Osteocyte (in vitro differentiated cells): ENCODE results near the gene SLC35B1. TPM values are rescaled to one million over a fixed set of nuclear protein-coding genes. Genes with fewer than 3 reads are reported as not detected.
A peak's percentile ranks its signal among the peaks of the same experiment; 100 is the strongest.

Experiments
- DNase-seq: peaks from one replicate; pipeline ENCODE4 v3.0.0; 2021; ENCODE audit warnings: mixed read lengths; ENCODE audit not compliant: unreplicated experiment; ENCODE audit errors: extremely low spot score
- H3K27ac Mint-ChIP-seq: one replicate; pipeline ENCODE4 v1.8.0; 2021; ENCODE audit warnings: mild to moderate bottlenecking, mixed read lengths; ENCODE audit not compliant: unreplicated experiment
- H3K27me3 Mint-ChIP-seq: one replicate; pipeline ENCODE4 v1.8.0; 2021; ENCODE audit warnings: mixed read lengths; ENCODE audit not compliant: unreplicated experiment
- H3K36me3 Mint-ChIP-seq: one replicate; pipeline ENCODE4 v1.8.0; 2021; ENCODE audit warnings: mixed read lengths; ENCODE audit not compliant: unreplicated experiment
- H3K4me1 Mint-ChIP-seq: one replicate; pipeline ENCODE4 v1.8.0; 2021; ENCODE audit warnings: mixed read lengths; ENCODE audit not compliant: unreplicated experiment
- H3K4me3 Mint-ChIP-seq: one replicate; pipeline ENCODE4 v1.8.0; 2021; ENCODE audit warnings: mild to moderate bottlenecking, moderate library complexity, mixed read lengths; ENCODE audit not compliant: unreplicated experiment
- H3K9me3 Mint-ChIP-seq: one replicate; pipeline ENCODE4 v1.8.0; 2021; ENCODE audit warnings: mixed read lengths; ENCODE audit not compliant: unreplicated experiment
- CTCF ChIP-seq: fragments of 200-600 bp; sonication (generic); IDR thresholded peaks from 2 replicates; pipeline ENCODE4 v1.5.0; 2021; ENCODE audit warnings: antibody characterized with exemption, mild to moderate bottlenecking, moderate library complexity
- total RNA-seq: library from RNA; stranded (reverse); gene quantifications from 2 replicates; pipeline ENCODE4 v1.2.1, GENCODE V29; 2021

SLC35B1 gene
- total RNA-seq, 1 donor from 2014 or later: 60.0 TPM

GRCh38 chr17:49691677-49692191 is 16.0 kb downstream of the SLC35B1 start:
- no peak overlapping the region for H3K4me3 Mint-ChIP-seq
- peaks cover 16% of the 10 kb centered on the region for H3K4me1 Mint-ChIP-seq
- no peak overlapping the region for H3K27ac Mint-ChIP-seq
- H3K27me3 Mint-ChIP-seq: no peaks in the 10 kb centered on the region
- H3K9me3 Mint-ChIP-seq: no peaks in the 10 kb centered on the region
- no peak for DNase-seq
- no peaks in the 10 kb centered on the region for H3K36me3 Mint-ChIP-seq
- no peak for TF ChIP-seq CTCF

GRCh38 chr17:49691086-49691676 is 16.6 kb downstream of the SLC35B1 start:
- Mint-ChIP-seq H3K27me3 (no peaks in the 10 kb centered on the region), H3K4me1 (peaks cover 16% of the 10 kb centered on the region), H3K36me3 (no peaks in the 10 kb centered on the region), H3K27ac (no peak overlapping the region), H3K9me3 (no peaks in the 10 kb centered on the region), H3K4me3 (no peak overlapping the region)
- DNase-seq: no peak
- no peak for TF ChIP-seq CTCF

- no peaks in the 10 kb centered on the region for H3K36me3 Mint-ChIP-seq
- no peaks in the 10 kb centered on the region for H3K9me3 Mint-ChIP-seq
- H3K4me3 Mint-ChIP-seq: no peak overlapping the region
- no peak for DNase-seq
- no peak overlapping the region for H3K27ac Mint-ChIP-seq
- TF ChIP-seq CTCF: no peak
- H3K27me3 Mint-ChIP-seq: no peaks in the 10 kb centered on the region
- H3K4me1 Mint-ChIP-seq: peaks cover 16% of the 10 kb centered on the region
These were observed 17.5 kb downstream of the SLC35B1 start for GRCh38 chr17:49690256-49690655.

- peaks cover 16% of the 10 kb centered on the region for H3K4me1 Mint-ChIP-seq
- no peaks in the 10 kb centered on the region for H3K9me3 Mint-ChIP-seq
- H3K27me3 Mint-ChIP-seq: no peaks in the 10 kb centered on the region
- H3K4me3 Mint-ChIP-seq: no peak overlapping the region
- DNase-seq: no peak
- peak overlapping the region; percentile 12 for H3K27ac Mint-ChIP-seq
- no peak for TF ChIP-seq CTCF
- no peaks in the 10 kb centered on the region for H3K36me3 Mint-ChIP-seq
These were observed 18.9 kb downstream of the SLC35B1 start for GRCh38 chr17:49688848-49689247.

GRCh38 chr17:49687878-49688491 is 19.8 kb downstream of the SLC35B1 start:
- Mint-ChIP-seq H3K27me3 (no peaks in the 10 kb centered on the region), H3K9me3 (no peaks in the 10 kb centered on the region), H3K36me3 (no peaks in the 10 kb centered on the region), H3K27ac (peak overlapping the region; percentile 78), H3K4me3 (no peak overlapping the region), H3K4me1 (peaks cover 16% of the 10 kb centered on the region)
- no peak for DNase-seq
- TF ChIP-seq CTCF: no peak
